Kidney epithelial cell (primary cell): ENCODE results near the gene E2F2. TPM values are rescaled to one million over a fixed set of nuclear protein-coding genes. Genes with fewer than 3 reads are reported as not detected.
"Not testable (repeated sequence)": the region's sequence is repeated elsewhere in the genome, so short reads cannot be mapped to it uniquely, and the experiment has no call there.

ENCODE experiments used
- DNase-seq: peaks from one replicate; pipeline ENCODE4 v3.0.0-alpha.2; 2010; ENCODE audit warnings: low read depth
- H3K27me3 ChIP-seq: 2 replicates; pipeline ENCODE4 v1.6.0; 2011; ENCODE audit warnings: low read length; ENCODE audit not compliant: control insufficient read depth, insufficient read depth
- H3K36me3 ChIP-seq: 2 replicates; pipeline ENCODE4 v1.5.1; 2011; ENCODE audit warnings: low read length; ENCODE audit not compliant: control insufficient read depth, insufficient read depth
- H3K4me3 ChIP-seq: 2 replicates; pipeline ENCODE4 v1.5.1; 2011; ENCODE audit warnings: low read depth, mild to moderate bottlenecking, control low read depth, low read length
- total RNA-seq: library from RNA; depleted of rRNA; stranded (reverse); fragments of >200 nt; gene quantifications from 2 replicates; pipeline ENCODE4 v1.2.3, GENCODE V29; 2015
- TF ChIP-seq, protein P1 (sequence below): IDR thresholded peaks from 2 replicates; pipeline ENCODE4 v1.5.1; 2011; ENCODE audit warnings: mild to moderate bottlenecking, moderate library complexity, low read length, control low read depth, inconsistent platforms; ENCODE audit not compliant: insufficient read depth, poor library complexity, severe bottlenecking

Gene E2F2
- total RNA-seq, 1 donor from 2014 or later = 0.13 TPM

DNA sequence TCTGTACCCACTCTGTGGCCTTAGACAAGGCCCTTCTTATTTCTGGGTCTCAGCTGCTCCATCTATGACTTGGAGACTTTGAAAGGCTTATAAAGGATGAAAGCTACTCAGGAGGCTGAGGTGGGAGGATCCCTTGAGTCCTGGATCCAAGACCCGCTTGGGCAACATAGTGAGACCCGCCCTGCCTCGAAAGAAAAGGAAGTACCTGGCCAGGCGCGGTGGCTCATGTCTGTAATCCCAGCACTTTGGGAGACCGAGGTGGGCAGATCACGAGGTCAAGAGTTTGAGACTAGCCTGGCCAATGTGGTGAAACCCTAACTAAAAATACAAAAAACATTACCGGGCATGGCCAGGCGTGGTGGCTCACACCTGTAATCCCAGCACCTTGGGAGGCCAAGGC lies 14.8 kb upstream of the E2F2 start:
- Histone ChIP-seq H3K36me3 (no peaks in the 10 kb centered on the region), H3K27me3 (no peaks in the 10 kb centered on the region)
- TF ChIP-seq, protein P1, sequence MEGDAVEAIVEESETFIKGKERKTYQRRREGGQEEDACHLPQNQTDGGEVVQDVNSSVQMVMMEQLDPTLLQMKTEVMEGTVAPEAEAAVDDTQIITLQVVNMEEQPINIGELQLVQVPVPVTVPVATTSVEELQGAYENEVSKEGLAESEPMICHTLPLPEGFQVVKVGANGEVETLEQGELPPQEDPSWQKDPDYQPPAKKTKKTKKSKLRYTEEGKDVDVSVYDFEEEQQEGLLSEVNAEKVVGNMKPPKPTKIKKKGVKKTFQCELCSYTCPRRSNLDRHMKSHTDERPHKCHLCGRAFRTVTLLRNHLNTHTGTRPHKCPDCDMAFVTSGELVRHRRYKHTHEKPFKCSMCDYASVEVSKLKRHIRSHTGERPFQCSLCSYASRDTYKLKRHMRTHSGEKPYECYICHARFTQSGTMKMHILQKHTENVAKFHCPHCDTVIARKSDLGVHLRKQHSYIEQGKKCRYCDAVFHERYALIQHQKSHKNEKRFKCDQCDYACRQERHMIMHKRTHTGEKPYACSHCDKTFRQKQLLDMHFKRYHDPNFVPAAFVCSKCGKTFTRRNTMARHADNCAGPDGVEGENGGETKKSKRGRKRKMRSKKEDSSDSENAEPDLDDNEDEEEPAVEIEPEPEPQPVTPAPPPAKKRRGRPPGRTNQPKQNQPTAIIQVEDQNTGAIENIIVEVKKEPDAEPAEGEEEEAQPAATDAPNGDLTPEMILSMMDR = no peak

DNA sequence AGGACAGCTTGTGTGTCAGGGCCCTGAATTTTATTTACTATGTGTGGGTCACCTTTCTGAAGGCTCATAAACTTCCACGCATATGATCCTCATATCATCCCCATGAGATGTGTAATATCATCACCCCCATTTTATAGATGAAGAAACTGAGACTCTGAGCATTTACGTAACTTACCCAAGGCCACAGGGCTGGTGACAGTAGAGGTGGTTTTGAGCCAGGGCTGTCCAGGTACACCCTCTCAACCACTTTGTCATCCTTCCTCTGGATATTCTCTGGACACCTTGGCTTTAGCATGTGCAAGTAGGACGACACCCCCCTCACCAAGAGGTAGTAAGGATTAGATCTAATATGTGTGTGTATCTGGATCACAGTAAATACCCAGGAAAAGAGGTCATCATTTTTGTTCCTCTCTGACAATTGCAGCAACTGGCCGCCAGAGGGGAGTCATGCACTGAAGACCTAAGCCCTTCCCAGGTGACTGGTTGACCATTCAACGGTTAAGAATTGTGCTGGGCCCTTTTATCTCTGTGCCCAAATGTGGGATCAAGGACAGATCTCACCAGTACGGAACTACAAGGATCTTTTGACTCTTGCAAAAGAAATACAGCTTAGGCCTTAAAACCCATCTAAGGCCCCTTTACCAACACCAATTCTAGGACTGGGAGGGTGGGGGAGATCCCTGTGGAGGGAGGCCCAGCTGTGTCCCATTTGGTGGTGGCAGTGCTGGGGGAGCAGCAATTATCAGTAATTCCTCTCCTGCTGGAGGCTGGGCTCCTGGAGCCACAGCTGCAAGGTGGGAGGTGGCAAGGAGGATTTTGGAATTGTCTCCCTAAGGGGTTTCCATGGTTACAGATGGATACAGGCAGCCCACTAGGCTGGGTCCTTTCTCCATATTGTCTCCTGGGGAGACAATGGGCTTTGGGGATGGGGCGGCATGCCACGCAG lies 13.7 kb upstream of the E2F2 start:
- TF ChIP-seq, protein P1 = peak; percentile 85

More for the DNA sequence above, 14.8 kb upstream of the E2F2 start:
- H3K4me3 ChIP-seq = no peak overlapping the region
- no peak for DNase-seq

DNA sequence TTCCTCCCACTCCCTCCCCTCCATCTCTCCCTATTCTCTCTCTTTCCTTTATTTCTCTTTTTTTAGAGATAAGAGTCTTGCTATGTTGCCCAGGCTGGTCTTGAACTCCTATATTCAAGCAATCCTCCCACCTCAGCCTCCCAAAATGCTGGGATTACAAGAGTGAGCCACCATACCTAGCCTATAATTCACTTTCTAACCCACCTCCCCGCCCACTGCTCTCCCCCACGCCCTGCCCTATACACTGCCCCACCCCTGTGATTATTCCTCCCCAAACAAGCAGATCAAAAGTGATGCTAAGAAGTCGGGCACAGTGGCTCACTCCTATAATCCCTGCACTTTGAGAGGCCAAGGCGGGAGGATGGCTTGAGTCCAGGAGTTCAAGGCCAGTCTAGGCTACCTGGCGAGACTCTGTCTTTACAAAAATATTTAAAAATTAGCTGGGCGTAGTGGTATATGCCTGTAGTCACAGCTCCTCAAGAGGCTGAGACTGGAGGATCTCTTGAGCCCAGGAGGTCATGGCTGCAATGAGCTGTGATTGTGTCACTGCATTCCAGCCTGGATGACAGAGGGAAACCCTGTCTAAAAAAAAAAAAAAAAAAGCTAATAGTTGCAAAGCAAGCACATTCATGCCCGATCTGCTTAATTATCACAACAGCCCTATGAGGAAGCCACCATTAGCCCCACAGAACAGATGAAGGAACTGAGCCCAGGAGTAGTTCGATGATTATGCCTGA lies 12.8 kb upstream of the E2F2 start:
- no peaks in the 10 kb centered on the region for H3K36me3 ChIP-seq
- H3K4me3 ChIP-seq = no peak overlapping the region
- no peaks in the 10 kb centered on the region for H3K27me3 ChIP-seq
- DNase-seq = no peak
- TF ChIP-seq, protein P1 = no peak

More for the DNA sequence above, 13.7 kb upstream of the E2F2 start:
- Histone ChIP-seq H3K4me3 (no peak overlapping the region), H3K36me3 (no peaks in the 10 kb centered on the region), H3K27me3 (no peaks in the 10 kb centered on the region)
- no peak for DNase-seq

DNA sequence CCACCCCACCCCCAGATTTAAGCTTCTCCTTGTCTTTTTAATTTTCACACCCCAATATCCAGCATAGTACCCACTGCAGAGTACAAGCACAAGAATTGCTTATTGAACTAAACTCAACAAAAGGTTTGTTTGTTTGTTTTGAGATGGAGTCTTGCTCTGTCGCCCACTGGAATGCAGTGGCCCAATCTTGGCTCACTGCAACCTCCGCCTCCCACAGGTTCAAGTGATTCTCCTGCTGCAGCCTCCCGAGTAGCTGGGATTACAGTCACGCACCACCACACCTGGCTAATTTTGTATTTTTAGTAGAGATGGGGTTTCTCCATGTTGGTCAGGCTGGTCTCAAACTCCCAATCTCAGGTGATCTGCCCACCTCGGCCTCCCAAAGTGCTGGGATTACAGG lies 11.9 kb upstream of the E2F2 start:
- H3K4me3 ChIP-seq, H3K27me3 ChIP-seq, H3K36me3 ChIP-seq, DNase-seq: not testable (repeated sequence)

DNA sequence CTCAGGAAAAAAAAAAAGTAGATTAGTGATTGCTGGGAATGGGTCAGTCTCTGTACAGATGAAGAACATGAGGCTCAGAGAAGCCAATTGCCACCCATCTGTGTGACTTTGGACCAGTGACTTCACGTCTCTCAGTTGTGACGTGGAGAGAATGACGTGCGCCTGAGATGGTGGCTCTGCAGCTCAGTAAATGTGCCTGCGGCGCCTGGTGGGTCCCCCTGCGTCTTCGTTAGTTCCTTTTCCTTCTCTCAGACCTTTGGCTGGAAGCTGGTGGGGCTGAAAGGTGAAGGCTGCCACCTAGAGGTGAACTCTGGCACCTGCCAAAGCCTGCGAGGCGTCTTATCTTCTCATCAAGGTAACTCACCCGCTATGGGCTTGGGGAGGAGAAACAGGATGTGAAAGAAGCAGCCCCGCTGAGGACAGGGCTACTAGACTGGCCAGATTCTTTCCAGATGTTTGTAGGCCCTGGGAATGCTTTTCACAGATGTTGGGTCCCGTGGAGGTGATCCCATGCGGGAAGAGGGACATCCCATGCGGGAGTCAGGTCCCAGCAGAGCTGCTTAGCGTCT lies 8.7 kb upstream of the E2F2 start:
- H3K36me3 ChIP-seq = no peaks in the 10 kb centered on the region
- TF ChIP-seq, protein P1 = peak; percentile 96
- no peaks in the 10 kb centered on the region for H3K27me3 ChIP-seq
- no peak for DNase-seq
- H3K4me3 ChIP-seq = no peak overlapping the region
